ENCODE measurements around the gene FAT3. TPM values are rescaled to one million over a fixed set of nuclear protein-coding genes. Genes with fewer than 3 reads are reported as not detected.

FAT3 gene
- polyA plus RNA-seq, 1 donor from 2014 or later = 54.0 TPM

DNA sequence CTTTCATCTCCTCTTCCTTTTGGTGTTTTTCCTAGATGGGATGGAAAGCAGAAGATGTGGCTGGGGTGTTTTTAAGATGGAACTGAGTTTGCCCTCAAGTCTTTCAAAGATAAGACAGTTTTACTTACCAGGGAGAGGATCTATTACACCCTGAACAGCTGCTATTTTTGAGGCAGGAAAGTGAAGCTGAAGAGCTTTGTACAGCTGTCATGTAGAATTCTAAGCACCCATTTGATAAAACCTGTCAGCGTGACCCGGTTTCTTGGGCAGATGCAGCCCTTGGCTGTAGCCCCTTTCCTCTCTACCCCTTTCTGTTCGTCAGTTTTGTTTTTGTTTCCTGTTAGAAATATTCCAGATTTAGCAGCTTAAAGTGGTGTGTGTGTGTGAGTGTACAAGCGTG lies 35.2 kb downstream of the FAT3 start:
- H3K9ac ChIP-seq (ENCODE audit: low read length) = no peak overlapping the region
- peaks cover 8% of the 10 kb centered on the region for H3K79me2 ChIP-seq (replicated peaks; ENCODE audit: insufficient read depth, low read length)
- no peaks in the 10 kb centered on the region for H4K20me1 ChIP-seq (ENCODE audit: insufficient read depth)

GRCh38 chr11:92264350-92264749 lies 39.7 kb downstream of the FAT3 start:
- TF ChIP-seq RAD21 (conservative IDR thresholded peaks at IDR 0.05) (no peak), EZH2 (IDR thresholded peaks at IDR 0.05; ENCODE audit: borderline replicate concordance, insufficient read depth, low read length, poor library complexity, severe bottlenecking) (no peak), TAF1 (IDR thresholded peaks at IDR 0.05; ENCODE audit: low read depth) (no peak), EP300 (conservative IDR thresholded peaks at IDR 0.05; ENCODE audit: poor library complexity, severe bottlenecking) (no peak), POLR2AphosphoS5 (IDR thresholded peaks at IDR 0.05) (no peak)
- TF ChIP-seq, protein P1, sequence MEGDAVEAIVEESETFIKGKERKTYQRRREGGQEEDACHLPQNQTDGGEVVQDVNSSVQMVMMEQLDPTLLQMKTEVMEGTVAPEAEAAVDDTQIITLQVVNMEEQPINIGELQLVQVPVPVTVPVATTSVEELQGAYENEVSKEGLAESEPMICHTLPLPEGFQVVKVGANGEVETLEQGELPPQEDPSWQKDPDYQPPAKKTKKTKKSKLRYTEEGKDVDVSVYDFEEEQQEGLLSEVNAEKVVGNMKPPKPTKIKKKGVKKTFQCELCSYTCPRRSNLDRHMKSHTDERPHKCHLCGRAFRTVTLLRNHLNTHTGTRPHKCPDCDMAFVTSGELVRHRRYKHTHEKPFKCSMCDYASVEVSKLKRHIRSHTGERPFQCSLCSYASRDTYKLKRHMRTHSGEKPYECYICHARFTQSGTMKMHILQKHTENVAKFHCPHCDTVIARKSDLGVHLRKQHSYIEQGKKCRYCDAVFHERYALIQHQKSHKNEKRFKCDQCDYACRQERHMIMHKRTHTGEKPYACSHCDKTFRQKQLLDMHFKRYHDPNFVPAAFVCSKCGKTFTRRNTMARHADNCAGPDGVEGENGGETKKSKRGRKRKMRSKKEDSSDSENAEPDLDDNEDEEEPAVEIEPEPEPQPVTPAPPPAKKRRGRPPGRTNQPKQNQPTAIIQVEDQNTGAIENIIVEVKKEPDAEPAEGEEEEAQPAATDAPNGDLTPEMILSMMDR (IDR thresholded peaks at IDR 0.05; ENCODE audit: poor library complexity, severe bottlenecking) = no peak
- TF ChIP-seq, protein P2, sequence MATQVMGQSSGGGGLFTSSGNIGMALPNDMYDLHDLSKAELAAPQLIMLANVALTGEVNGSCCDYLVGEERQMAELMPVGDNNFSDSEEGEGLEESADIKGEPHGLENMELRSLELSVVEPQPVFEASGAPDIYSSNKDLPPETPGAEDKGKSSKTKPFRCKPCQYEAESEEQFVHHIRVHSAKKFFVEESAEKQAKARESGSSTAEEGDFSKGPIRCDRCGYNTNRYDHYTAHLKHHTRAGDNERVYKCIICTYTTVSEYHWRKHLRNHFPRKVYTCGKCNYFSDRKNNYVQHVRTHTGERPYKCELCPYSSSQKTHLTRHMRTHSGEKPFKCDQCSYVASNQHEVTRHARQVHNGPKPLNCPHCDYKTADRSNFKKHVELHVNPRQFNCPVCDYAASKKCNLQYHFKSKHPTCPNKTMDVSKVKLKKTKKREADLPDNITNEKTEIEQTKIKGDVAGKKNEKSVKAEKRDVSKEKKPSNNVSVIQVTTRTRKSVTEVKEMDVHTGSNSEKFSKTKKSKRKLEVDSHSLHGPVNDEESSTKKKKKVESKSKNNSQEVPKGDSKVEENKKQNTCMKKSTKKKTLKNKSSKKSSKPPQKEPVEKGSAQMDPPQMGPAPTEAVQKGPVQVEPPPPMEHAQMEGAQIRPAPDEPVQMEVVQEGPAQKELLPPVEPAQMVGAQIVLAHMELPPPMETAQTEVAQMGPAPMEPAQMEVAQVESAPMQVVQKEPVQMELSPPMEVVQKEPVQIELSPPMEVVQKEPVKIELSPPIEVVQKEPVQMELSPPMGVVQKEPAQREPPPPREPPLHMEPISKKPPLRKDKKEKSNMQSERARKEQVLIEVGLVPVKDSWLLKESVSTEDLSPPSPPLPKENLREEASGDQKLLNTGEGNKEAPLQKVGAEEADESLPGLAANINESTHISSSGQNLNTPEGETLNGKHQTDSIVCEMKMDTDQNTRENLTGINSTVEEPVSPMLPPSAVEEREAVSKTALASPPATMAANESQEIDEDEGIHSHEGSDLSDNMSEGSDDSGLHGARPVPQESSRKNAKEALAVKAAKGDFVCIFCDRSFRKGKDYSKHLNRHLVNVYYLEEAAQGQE (IDR thresholded peaks at IDR 0.05; ENCODE audit: borderline replicate concordance) = no peak
- no peaks in the 10 kb centered on the region for H3K27me3 ChIP-seq (ENCODE audit: insufficient read depth, low read depth, low read length)
- H3K9me2 ChIP-seq (ENCODE audit: insufficient read depth, low read length) = no peaks in the 10 kb centered on the region
- H4K20me1 ChIP-seq (ENCODE audit: insufficient read depth) = no peaks in the 10 kb centered on the region
- H3K9ac ChIP-seq (ENCODE audit: low read length) = no peak overlapping the region
- no peak overlapping the region for H3K27ac ChIP-seq (ENCODE audit: low read length)
- no peaks in the 10 kb centered on the region for H3F3A ChIP-seq (ENCODE audit: insufficient read depth, low read length, poor library complexity, severe bottlenecking)
- H3K79me2 ChIP-seq (replicated peaks; ENCODE audit: insufficient read depth, low read length) = peaks cover 3% of the 10 kb centered on the region
- H3K9me3 ChIP-seq (ENCODE audit: low read length) = no peaks in the 10 kb centered on the region
- no peak overlapping the region for H2AFZ ChIP-seq (ENCODE audit: low read depth, low read length)
- no peak overlapping the region for H3K4me3 ChIP-seq (ENCODE audit: low read length)
- H3K36me3 ChIP-seq (ENCODE audit: insufficient read depth, low read length) = no peaks in the 10 kb centered on the region
- no peak overlapping the region for H3K4me2 ChIP-seq (ENCODE audit: low read length)

More for the DNA sequence above, 35.2 kb downstream of the FAT3 start:
- Histone ChIP-seq H3K36me3 (ENCODE audit: insufficient read depth, low read length) (no peaks in the 10 kb centered on the region), H3K9me2 (ENCODE audit: insufficient read depth, low read length) (no peaks in the 10 kb centered on the region), H2AFZ (ENCODE audit: low read depth, low read length) (no peak overlapping the region), H3K9me3 (ENCODE audit: low read length) (no peaks in the 10 kb centered on the region), H3F3A (ENCODE audit: insufficient read depth, low read length, poor library complexity, severe bottlenecking) (no peaks in the 10 kb centered on the region), H3K4me3 (ENCODE audit: low read length) (no peak overlapping the region), H3K27me3 (ENCODE audit: insufficient read depth, low read depth, low read length) (no peaks in the 10 kb centered on the region), H3K4me2 (ENCODE audit: low read length) (no peak overlapping the region), H3K27ac (ENCODE audit: low read length) (no peak overlapping the region)
- TF ChIP-seq TAF1 (IDR thresholded peaks at IDR 0.05; ENCODE audit: low read depth) (no peak), POLR2AphosphoS5 (IDR thresholded peaks at IDR 0.05) (no peak), MXI1 (conservative IDR thresholded peaks at IDR 0.05; ENCODE audit: poor library complexity, severe bottlenecking) (no peak), SMC3 (conservative IDR thresholded peaks at IDR 0.05; ENCODE audit: poor library complexity) (no peak)
- TF ChIP-seq, protein P2 (IDR thresholded peaks at IDR 0.05; ENCODE audit: borderline replicate concordance) = no peak

All from neural cell (in vitro differentiated cells).